ENCODE measurements around the gene PAPPA. TPM values are rescaled to one million over a fixed set of nuclear protein-coding genes. Genes with fewer than 3 reads are reported as not detected.

PAPPA gene
- total RNA-seq, 2 experiments from 2014 or later = not detected

DNA sequence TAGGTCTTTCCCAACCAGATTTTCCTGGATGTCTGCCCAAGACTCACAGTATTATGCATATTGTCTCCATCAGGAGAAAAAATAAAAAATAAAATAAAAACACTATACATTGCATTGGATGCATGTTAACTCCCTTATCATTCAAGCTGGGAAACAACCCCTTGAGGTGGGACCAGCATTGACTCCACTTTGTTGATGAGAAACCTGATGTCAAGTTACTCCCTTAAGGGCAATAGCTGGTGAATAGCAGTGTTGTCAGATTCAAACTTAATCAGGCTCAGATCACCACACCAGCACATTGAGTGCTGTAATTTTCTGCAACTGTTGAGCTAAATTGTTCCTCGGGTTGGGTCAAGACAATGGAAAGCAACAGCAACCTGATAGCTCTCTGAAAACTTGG, 269.6 kb downstream of the PAPPA start:
- DNase-seq (ENCODE audit: low spot score) = no peak
- TF ChIP-seq, protein P1, sequence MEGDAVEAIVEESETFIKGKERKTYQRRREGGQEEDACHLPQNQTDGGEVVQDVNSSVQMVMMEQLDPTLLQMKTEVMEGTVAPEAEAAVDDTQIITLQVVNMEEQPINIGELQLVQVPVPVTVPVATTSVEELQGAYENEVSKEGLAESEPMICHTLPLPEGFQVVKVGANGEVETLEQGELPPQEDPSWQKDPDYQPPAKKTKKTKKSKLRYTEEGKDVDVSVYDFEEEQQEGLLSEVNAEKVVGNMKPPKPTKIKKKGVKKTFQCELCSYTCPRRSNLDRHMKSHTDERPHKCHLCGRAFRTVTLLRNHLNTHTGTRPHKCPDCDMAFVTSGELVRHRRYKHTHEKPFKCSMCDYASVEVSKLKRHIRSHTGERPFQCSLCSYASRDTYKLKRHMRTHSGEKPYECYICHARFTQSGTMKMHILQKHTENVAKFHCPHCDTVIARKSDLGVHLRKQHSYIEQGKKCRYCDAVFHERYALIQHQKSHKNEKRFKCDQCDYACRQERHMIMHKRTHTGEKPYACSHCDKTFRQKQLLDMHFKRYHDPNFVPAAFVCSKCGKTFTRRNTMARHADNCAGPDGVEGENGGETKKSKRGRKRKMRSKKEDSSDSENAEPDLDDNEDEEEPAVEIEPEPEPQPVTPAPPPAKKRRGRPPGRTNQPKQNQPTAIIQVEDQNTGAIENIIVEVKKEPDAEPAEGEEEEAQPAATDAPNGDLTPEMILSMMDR (conservative IDR thresholded peaks at IDR 0.05; ENCODE audit: low read length) = no peak
- TF ChIP-seq EZH2phosphoT487 (IDR thresholded peaks at IDR 0.05; ENCODE audit: borderline replicate concordance, low read depth, low read length) = no peak
- POLR2A ChIA-PET = interaction anchor here (1.7 kb wide), 1 partner anchor 145 kb away, joined by 3 read pairs; no protein-coding TSS in a partner anchor
- Histone ChIP-seq H3K27ac (ENCODE audit: low read depth, low read length, poor library complexity, severe bottlenecking) (no peak overlapping the region), H3K36me3 (ENCODE audit: insufficient read depth, low read length) (no peaks in the 10 kb centered on the region), H4K20me1 (ENCODE audit: insufficient read depth, low read length) (no peaks in the 10 kb centered on the region), H3K9me2 (ENCODE audit: insufficient read depth, low read length) (no peaks in the 10 kb centered on the region), H2AFZ (ENCODE audit: low read length) (no peak overlapping the region), H3K4me1 (ENCODE audit: insufficient read depth, low read length, poor library complexity, severe bottlenecking) (no peaks in the 10 kb centered on the region), H3K9me3 (ENCODE audit: low read length) (no peaks in the 10 kb centered on the region), H3K79me2 (ENCODE audit: insufficient read depth, low read depth, low read length) (no peaks in the 10 kb centered on the region), H3K4me2 (ENCODE audit: low read length) (no peak overlapping the region), H3K4me3 (ENCODE audit: low read depth, low read length, poor library complexity, severe bottlenecking) (no peak overlapping the region)
- intact Hi-C loops (cut with micrococcal nuclease; ENCODE audit: unreplicated experiment) = no loop called here
- no TSS peak for BruUV-seq (replicated peaks)
- CTCF ChIA-PET (ENCODE audit: unreplicated experiment) = no interaction called here

GRCh38 chr9:116425244-116425643, 271.7 kb downstream of the PAPPA start:
- Histone ChIP-seq H3K9me2 (ENCODE audit: insufficient read depth, low read length) (no peaks in the 10 kb centered on the region), H3K36me3 (ENCODE audit: insufficient read depth, low read length) (no peaks in the 10 kb centered on the region), H2AFZ (ENCODE audit: low read length) (no peak overlapping the region), H3K4me3 (ENCODE audit: low read depth, low read length, poor library complexity, severe bottlenecking) (no peak overlapping the region), H3K4me1 (ENCODE audit: insufficient read depth, low read length, poor library complexity, severe bottlenecking) (no peaks in the 10 kb centered on the region), H4K20me1 (ENCODE audit: insufficient read depth, low read length) (no peaks in the 10 kb centered on the region), H3K27ac (ENCODE audit: low read depth, low read length, poor library complexity, severe bottlenecking) (no peak overlapping the region), H3K4me2 (ENCODE audit: low read length) (no peak overlapping the region), H3K79me2 (ENCODE audit: insufficient read depth, low read depth, low read length) (no peaks in the 10 kb centered on the region), H3K9me3 (ENCODE audit: low read length) (no peaks in the 10 kb centered on the region)
- POLR2A ChIA-PET = no interaction called here
- intact Hi-C loops (cut with micrococcal nuclease; ENCODE audit: unreplicated experiment) = no loop called here
- CTCF ChIA-PET (ENCODE audit: unreplicated experiment) = no interaction called here
- TF ChIP-seq, protein P1 (conservative IDR thresholded peaks at IDR 0.05; ENCODE audit: low read length) = no peak
- TF ChIP-seq EZH2phosphoT487 (IDR thresholded peaks at IDR 0.05; ENCODE audit: borderline replicate concordance, low read depth, low read length) = no peak
- no TSS peak for BruUV-seq (replicated peaks)
- DNase-seq (ENCODE audit: low spot score) = no peak

- no peak for DNase-seq (ENCODE audit: low spot score)
- CTCF ChIA-PET (ENCODE audit: unreplicated experiment) = no interaction called here
- H2AFZ ChIP-seq (ENCODE audit: low read length) = no peak overlapping the region
- no peak overlapping the region for H3K4me2 ChIP-seq (ENCODE audit: low read length)
- H3K4me3 ChIP-seq (ENCODE audit: low read depth, low read length, poor library complexity, severe bottlenecking) = no peak overlapping the region
- no peaks in the 10 kb centered on the region for H4K20me1 ChIP-seq (ENCODE audit: insufficient read depth, low read length)
- TF ChIP-seq, protein P1 (conservative IDR thresholded peaks at IDR 0.05; ENCODE audit: low read length) = no peak
- no peak for TF ChIP-seq EZH2phosphoT487 (IDR thresholded peaks at IDR 0.05; ENCODE audit: borderline replicate concordance, low read depth, low read length)
- no peak overlapping the region for H3K27ac ChIP-seq (ENCODE audit: low read depth, low read length, poor library complexity, severe bottlenecking)
- POLR2A ChIA-PET = no interaction called here
- no peaks in the 10 kb centered on the region for H3K4me1 ChIP-seq (ENCODE audit: insufficient read depth, low read length, poor library complexity, severe bottlenecking)
- no peaks in the 10 kb centered on the region for H3K36me3 ChIP-seq (ENCODE audit: insufficient read depth, low read length)
- intact Hi-C loops (cut with micrococcal nuclease; ENCODE audit: unreplicated experiment) = no loop called here
- H3K9me3 ChIP-seq (ENCODE audit: low read length) = no peaks in the 10 kb centered on the region
- H3K9me2 ChIP-seq (ENCODE audit: insufficient read depth, low read length) = no peaks in the 10 kb centered on the region
- no TSS peak for BruUV-seq (replicated peaks)
- H3K79me2 ChIP-seq (ENCODE audit: insufficient read depth, low read depth, low read length) = no peaks in the 10 kb centered on the region
Observed at GRCh38 chr9:116430849-116431248, 277.3 kb downstream of the PAPPA start.
